B cell (primary cell): ENCODE results near the gene GYS1. TPM values are rescaled to one million over a fixed set of nuclear protein-coding genes. Genes with fewer than 3 reads are reported as not detected.

Source experiments
- ATAC-seq: fragments of 200-7000 bp; cut with Tn5 transposase; one replicate; pipeline ENCODE4 v1.10.0; 2021; ENCODE audit warnings: low read depth, mild to moderate bottlenecking, moderate number of reproducible peaks, moderate library complexity
- CTCF ChIA-PET: fragments of 350-600 bp; sonication (Branson Sonifier 250); formaldehyde crosslinking; loops from one replicate; lab custom pipeline; 2021; ENCODE audit warnings: antibody characterized with exemption, inconsistent platforms; lab: Charles Lee
- POLR2A ChIA-PET: fragments of 350-600 bp; sonication (Branson Sonifier 250); formaldehyde crosslinking; loops from one replicate; lab custom pipeline; 2021; ENCODE audit warnings: antibody characterized with exemption; lab: Charles Lee
- DNase-seq: peaks from one replicate; pipeline ENCODE4 v3.0.0; 2013
- H2AFZ ChIP-seq: 2 replicates; pipeline ENCODE4 v1.6.1; 2012; ENCODE audit warnings: mild to moderate bottlenecking, low read depth, low read length; ENCODE audit not compliant: insufficient read depth, poor library complexity, severe bottlenecking
- H3K27ac ChIP-seq, 2 donors: 1 replicate in 1 of 2; 2 replicates in 1 of 2; pipeline ENCODE4 v1.5.1; 2012 to 2013; ENCODE audit warnings: low read length in 2 of 2, mild to moderate bottlenecking in 2 of 2, moderate library complexity in 1 of 2
- H3K27me3 ChIP-seq, 4 experiments: fragments of 200-600 bp in 1 of 4; sonication (generic) in 1 of 4; replicated peaks in 1 of 4; 1 replicate in 2 of 4; 2 replicates in 2 of 4; pipeline versions ENCODE4 v1.6.1 to v1.7.0; 2013 to 2016; ENCODE audit warnings: low read length in 3 of 4, mild to moderate bottlenecking in 2 of 4, mixed read lengths in 1 of 4, moderate library complexity in 1 of 4; ENCODE audit not compliant: insufficient read depth in 4 of 4, control insufficient read depth in 3 of 4; ENCODE audit errors: control extremely low read depth in 1 of 4
- H3K36me3 ChIP-seq, 2 experiments: replicated peaks in 1 of 2; 1 replicate in 1 of 2; 2 replicates in 1 of 2; pipeline versions ENCODE4 v1.6.1 to v1.7.1; 2013; ENCODE audit warnings: low read length in 1 of 2; ENCODE audit not compliant: insufficient read depth in 2 of 2, control insufficient read depth in 1 of 2; ENCODE audit errors: control extremely low read depth in 1 of 2, extremely low read depth in 1 of 2
- H3K4me1 ChIP-seq, 2 donors: fragments of 200-600 bp in 1 of 2; sonication (generic) in 1 of 2; 1 replicate in 1 of 2; 2 replicates in 1 of 2; pipeline versions ENCODE4 v1.5.1 to v1.6.1; 2013 to 2017; ENCODE audit warnings: low read length in 2 of 2; ENCODE audit not compliant: control insufficient read depth in 2 of 2, insufficient read depth in 2 of 2
- H3K4me2 ChIP-seq: replicated peaks from 2 replicates; pipeline ENCODE3; 2012; ENCODE audit warnings: mild to moderate bottlenecking, low read depth, low read length; ENCODE audit not compliant: poor library complexity, severe bottlenecking
- H3K4me3 ChIP-seq, 5 experiments: fragments of 200-600 bp in 1 of 5; sonication (generic) in 1 of 5; 1 replicate in 3 of 5; 2 replicates in 2 of 5; pipeline versions ENCODE4 v1.5.1 to v1.7.0; 2011 to 2016; ENCODE audit warnings: low read length in 4 of 5, mild to moderate bottlenecking in 4 of 5, low read depth in 2 of 5, control low read depth in 1 of 5, moderate library complexity in 1 of 5; ENCODE audit not compliant: insufficient read depth in 1 of 5; ENCODE audit errors: control extremely low read depth in 1 of 5, extremely low read depth in 1 of 5
- H3K79me2 ChIP-seq: fragments of 200-600 bp; sonication (generic); one replicate; pipeline ENCODE4 v1.6.0; 2016; ENCODE audit warnings: low read length; ENCODE audit not compliant: control insufficient read depth, insufficient read depth
- H3K9ac ChIP-seq: fragments of 200-600 bp; sonication (generic); 2 replicates; pipeline ENCODE4 v1.6.1; 2017; ENCODE audit warnings: mild to moderate bottlenecking, low read length, moderate library complexity
- H3K9me3 ChIP-seq, 3 donors: one replicate each; pipeline versions ENCODE4 v1.6.1 to v1.7.1; 2013; ENCODE audit warnings: low read length in 2 of 3; ENCODE audit not compliant: control insufficient read depth in 2 of 3, insufficient read depth in 1 of 3; ENCODE audit errors: control extremely low read depth in 1 of 3
- H4K20me1 ChIP-seq: 2 replicates; pipeline ENCODE4 v1.6.0; 2012; ENCODE audit warnings: mild to moderate bottlenecking, low read length; ENCODE audit not compliant: insufficient read depth, control insufficient read depth, poor library complexity, severe bottlenecking
- H3K27ac Mint-ChIP-seq: one replicate; pipeline ENCODE4 v1.8.0; 2021; ENCODE audit warnings: mixed read lengths
- H3K27me3 Mint-ChIP-seq: one replicate; pipeline ENCODE4 v1.8.0; 2021; ENCODE audit warnings: mixed read lengths
- H3K4me1 Mint-ChIP-seq: one replicate; pipeline ENCODE4 v1.8.0; 2021; ENCODE audit warnings: mixed read lengths
- H3K4me3 Mint-ChIP-seq: one replicate; pipeline ENCODE4 v1.8.0; 2021; ENCODE audit warnings: mixed read lengths
- H3K9me3 Mint-ChIP-seq: one replicate; pipeline ENCODE4 v1.8.0; 2022; ENCODE audit warnings: mixed read lengths; ENCODE audit not compliant: insufficient read depth
- CTCF ChIP-seq: fragments of 200-600 bp; IDR thresholded peaks from one replicate; pipeline ENCODE4 v1.8.0; 2022; ENCODE audit warnings: antibody characterized with exemption, mild to moderate bottlenecking
- EZH2 ChIP-seq: IDR thresholded peaks from 2 replicates; pipeline ENCODE4 v1.6.1; 2012; ENCODE audit warnings: borderline replicate concordance, low read depth, mild to moderate bottlenecking, moderate library complexity, low read length; ENCODE audit not compliant: insufficient read depth, poor library complexity, severe bottlenecking
- WGBS: methylation state at CpG from one replicate; pipeline ENCODE4 v1.1.5; 2013; ENCODE audit warnings: missing lambda C conversion rate; ENCODE audit not compliant: insufficient coverage; 5-methylcytosine and 5-hydroxymethylcytosine counted together
- intact Hi-C: fragments of 100-400 bp; cut with micrococcal nuclease; formaldehyde crosslinking; loops from one replicate; pipeline ENCODE4 v1.10.0; 2022
- polyA plus RNA-seq: library from polyadenylated mRNA; depleted of rRNA; stranded (reverse); fragments of >200 nt; gene quantifications from 2 replicates; pipeline ENCODE4 v1.2.3, GENCODE V29; 2012
- total RNA-seq, 2 donors: library from RNA; stranded (reverse); fragments of 120-200 nt in 1 of 2; gene quantifications; 1 replicate in 1 of 2; 2 replicates in 1 of 2; pipeline versions ENCODE4 v1.2.3 to v1.2.4, GENCODE V29; 2013 to 2022

GYS1 gene
- total and polyA plus RNA-seq, 2 donors (not counting 1 experiment from before 2014, with no cell fraction given) = 28.9 to 62.7 TPM

DNA sequence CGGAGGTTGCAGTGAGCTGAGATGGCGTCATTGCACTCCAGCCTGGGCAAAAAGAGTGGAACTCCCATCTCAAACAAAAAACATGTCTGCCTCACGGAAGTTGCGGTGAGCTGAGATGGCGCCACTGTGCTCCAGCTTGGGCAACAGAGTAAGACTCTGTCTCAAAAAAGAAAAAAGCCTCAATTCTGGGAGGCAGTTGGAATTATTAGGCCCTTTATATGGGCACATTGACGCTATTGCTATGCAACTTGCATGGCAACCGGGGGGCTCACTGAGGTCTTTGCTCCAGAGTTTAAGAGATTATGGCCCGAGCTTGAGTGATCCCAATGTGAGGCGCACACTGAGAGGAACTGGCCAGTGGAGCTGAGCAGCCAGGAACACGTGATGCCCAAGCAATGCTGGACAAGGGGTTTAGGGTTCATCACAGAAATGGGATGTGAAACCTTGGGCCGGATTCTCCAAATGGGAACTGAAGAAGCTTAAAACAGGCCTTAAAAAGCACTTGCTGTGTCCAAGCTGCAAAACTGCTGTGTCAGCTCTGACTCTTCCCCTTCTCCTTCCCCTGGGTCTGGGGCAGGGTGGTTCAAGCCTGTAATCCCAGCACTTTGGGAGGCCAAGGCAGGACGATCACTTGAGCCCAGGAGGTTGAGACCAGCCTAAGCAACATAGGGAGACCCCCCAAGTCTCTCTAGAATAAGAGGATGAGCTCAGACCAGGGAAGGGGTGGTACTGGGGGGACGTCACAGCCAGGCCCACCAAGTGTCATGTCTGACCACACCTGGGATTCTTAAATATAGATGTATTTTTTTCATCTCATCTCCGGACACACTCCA lies 25.5 kb downstream of the GYS1 start:
- no peaks in the 10 kb centered on the region for H3K9me3 Mint-ChIP-seq
- POLR2A ChIA-PET = interaction anchor here (0.5 to 3.2 kb wide), 8 partner anchors 9 to 180 kb away, joined by 3 to 17 read pairs (median 5); partner anchors contain the start of genes GYS1 and RUVBL2
- intact Hi-C loops = no loop called here

More for the DNA sequence above, 25.5 kb downstream of the GYS1 start:
- no peak overlapping the region for H3K27ac ChIP-seq
- ATAC-seq (no peak), DNase-seq (no peak)
- peak overlapping the region; percentile 56 for H3K27ac Mint-ChIP-seq
- CTCF ChIA-PET = interaction anchor here (0.7 to 4.1 kb wide), 11 partner anchors 9 to 180 kb away, joined by 3 to 17 read pairs (median 4); partner anchors contain the start of genes GYS1, HSD17B14, NUCB1 and RUVBL2
- peaks cover 26% of the 10 kb centered on the region for H3K79me2 ChIP-seq
- peaks cover 0 to 5% (median 0%) of the 10 kb centered on the region in 3 donors for H3K9me3 ChIP-seq
- H3K27me3 ChIP-seq = no peaks in the 10 kb centered on the region
- no peaks in the 10 kb centered on the region for H3K27me3 Mint-ChIP-seq
- peaks cover 22% of the 10 kb centered on the region for H4K20me1 ChIP-seq
- peak overlapping the region; percentile 100 for H3K4me3 Mint-ChIP-seq
- 90% methylated on average over 11 of the region's 14 CpGs for WGBS
- no peak overlapping the region for H3K4me2 ChIP-seq
- H3K36me3 ChIP-seq = peaks cover 0 to 40% of the 10 kb centered on the region in 2 experiments
- no peak overlapping the region for H3K9ac ChIP-seq
- H3K4me3 ChIP-seq = no peak overlapping the region
- TF ChIP-seq EZH2 = no peak
- no peak for TF ChIP-seq CTCF
- peaks cover 63% of the 10 kb centered on the region for H3K4me1 Mint-ChIP-seq
- no peak overlapping the region for H2AFZ ChIP-seq
- H3K4me1 ChIP-seq = peaks cover 32 to 54% of the 10 kb centered on the region in 2 donors
